Measurements from ENCODE around the gene MOGAT1.

Gene MOGAT1

GRCh38 chr2:222643134-222643533, 28.3 kb upstream of the MOGAT1 start:
- Histone ChIP-seq H3K36me3 (peaks cover 71 to 98% (median 96%) of the 10 kb centered on the region in 11 experiments), H3K27me3 (no peaks in the 10 kb centered on the region), H3K27ac (no peak overlapping the region), H3K9ac (no peak overlapping the region), H4K20me1 (peaks cover 0 to 57% (median 8%) of the 10 kb centered on the region in 11 experiments; a peak in 11 of 22 replicates), H3K4me1 (no peaks in the 10 kb centered on the region), H3K9me3 (replicated peaks in 1 of 11) (peaks cover 0 to 3% (median 0%) of the 10 kb centered on the region in 11 experiments; a peak in 1 of 22 replicates), H3K4me3 (no peak overlapping the region), H3K4me2 (no peak overlapping the region)
- no peak for TF ChIP-seq Cebpa-rat (IDR thresholded peaks at IDR 0.05)

- no peak overlapping the region for H3K9ac ChIP-seq
- no peaks in the 10 kb centered on the region for H3K27me3 ChIP-seq
- TF ChIP-seq Cebpa-rat (IDR thresholded peaks at IDR 0.05) = no peak
Observed at GRCh38 chr2:222646008-222646407, 25.4 kb upstream of the MOGAT1 start.

GRCh38 chr2:222649801-222650200, 21.7 kb upstream of the MOGAT1 start:
- Histone ChIP-seq H3K9ac (no peak overlapping the region), H3K36me3 (peaks cover 27 to 92% (median 59%) of the 10 kb centered on the region in 11 experiments), H3K4me2 (no peak overlapping the region), H4K20me1 (peaks cover 0 to 81% (median 46%) of the 10 kb centered on the region in 11 experiments; a peak in 15 of 22 replicates), H3K4me3 (no peak overlapping the region), H3K27ac (no peak overlapping the region), H3K27me3 (no peaks in the 10 kb centered on the region), H3K9me3 (replicated peaks in 1 of 11) (no peaks in the 10 kb centered on the region), H3K4me1 (peaks cover 18 to 26% (median 21%) of the 10 kb centered on the region in 10 experiments)
- TF ChIP-seq Cebpa-rat (IDR thresholded peaks at IDR 0.05) = no peak

More at GRCh38 chr2:222646008-222646407, 25.4 kb upstream of the MOGAT1 start:
- no peak overlapping the region for H3K4me2 ChIP-seq
- H3K27ac ChIP-seq = no peak overlapping the region
- no peak overlapping the region for H3K4me3 ChIP-seq
- peaks cover 52 to 98% (median 95%) of the 10 kb centered on the region in 11 experiments for H3K36me3 ChIP-seq
- no peaks in the 10 kb centered on the region for H3K4me1 ChIP-seq
- H4K20me1 ChIP-seq = peaks cover 0 to 85% (median 35%) of the 10 kb centered on the region in 11 experiments; a peak in 15 of 22 replicates
- H3K9me3 ChIP-seq (replicated peaks in 1 of 11) = no peaks in the 10 kb centered on the region

- H3K4me2 ChIP-seq = no peak overlapping the region; a peak in 1 of 22 replicates
- H3K9me3 ChIP-seq (replicated peaks in 1 of 11) = no peaks in the 10 kb centered on the region
- H3K9ac ChIP-seq = no peak overlapping the region
- peaks cover 24 to 34% (median 28%) of the 10 kb centered on the region in 10 experiments for H3K4me1 ChIP-seq
- H3K4me3 ChIP-seq = no peak overlapping the region
- TF ChIP-seq Cebpa-rat (IDR thresholded peaks at IDR 0.05) = no peak
- no peaks in the 10 kb centered on the region for H3K27me3 ChIP-seq
- H3K27ac ChIP-seq = no peak overlapping the region
- H3K36me3 ChIP-seq = peaks cover 17 to 73% (median 43%) of the 10 kb centered on the region in 11 experiments
- peaks cover 0 to 67% (median 46%) of the 10 kb centered on the region in 11 experiments; a peak in 15 of 22 replicates for H4K20me1 ChIP-seq
Observed at GRCh38 chr2:222651718-222652418, 19.6 kb upstream of the MOGAT1 start.

- H3K4me3 ChIP-seq = no peak overlapping the region
- H4K20me1 ChIP-seq = peaks cover 0 to 60% (median 41%) of the 10 kb centered on the region in 11 experiments; a peak in 15 of 22 replicates
- H3K4me2 ChIP-seq = peak overlapping the region in 9 of 11 experiments; percentile 58 to 95 (median 92); a peak in 14 of 22 replicates
- no peaks in the 10 kb centered on the region for H3K9me3 ChIP-seq (replicated peaks in 1 of 11)
- H3K9ac ChIP-seq = no peak overlapping the region
- peak overlapping the region in 1 of 11 experiments; percentile 35; a peak in 2 of 22 replicates for H3K27ac ChIP-seq
- H3K27me3 ChIP-seq = no peaks in the 10 kb centered on the region
- H3K36me3 ChIP-seq = peaks cover 11 to 65% (median 35%) of the 10 kb centered on the region in 11 experiments; a peak in 21 of 22 replicates
- peaks cover 29 to 39% (median 33%) of the 10 kb centered on the region in 10 experiments for H3K4me1 ChIP-seq
- TF ChIP-seq Cebpa-rat (IDR thresholded peaks at IDR 0.05) = no peak
Observed at GRCh38 chr2:222652491-222653255, 18.8 kb upstream of the MOGAT1 start.

- Histone ChIP-seq H3K27ac (peak overlapping the region in 2 of 11 experiments; percentile 27 to 35; a peak in 3 of 22 replicates), H3K4me2 (peak overlapping the region; percentile 58 to 95 (median 92); a peak in 21 of 22 replicates), H3K36me3 (peaks cover 5 to 59% (median 29%) of the 10 kb centered on the region in 11 experiments; a peak in 21 of 22 replicates), H3K9me3 (replicated peaks in 1 of 11) (no peaks in the 10 kb centered on the region), H3K9ac (no peak overlapping the region; a peak in 1 of 22 replicates), H3K27me3 (no peaks in the 10 kb centered on the region), H3K4me1 (peaks cover 29 to 39% (median 33%) of the 10 kb centered on the region in 10 experiments), H4K20me1 (peaks cover 0 to 54% (median 40%) of the 10 kb centered on the region in 11 experiments; a peak in 15 of 22 replicates), H3K4me3 (no peak overlapping the region)
- TF ChIP-seq Cebpa-rat (IDR thresholded peaks at IDR 0.05) = no peak
Observed at GRCh38 chr2:222653280-222653679, 18.2 kb upstream of the MOGAT1 start.

- TF ChIP-seq Cebpa-rat (IDR thresholded peaks at IDR 0.05) = no peak
Observed at GRCh38 chr2:222655787-222656525, 15.5 kb upstream of the MOGAT1 start, which contains the start of gene FARSB. Gene FARSB (minus strand): TSS chr2:222656092. CDS start chr2:222656073, 19 bp downstream.

More at GRCh38 chr2:222655787-222656525, 15.5 kb upstream of the MOGAT1 start, which contains the start of gene FARSB:
- Histone ChIP-seq H3K36me3 (peaks cover 0 to 32% (median 10%) of the 10 kb centered on the region in 11 experiments; a peak in 9 of 22 replicates), H3K4me1 (peaks cover 29 to 39% (median 33%) of the 10 kb centered on the region in 10 experiments), H3K27ac (peak within 1 kb of the TSS; percentile 93 to 100 (median 99)), H3K4me3 (peak within 1 kb of the TSS; percentile 81 to 96 (median 90)), H3K4me2 (peak within 1 kb of the TSS; percentile 82 to 95 (median 92)), H3K27me3 (no peaks in the 10 kb centered on the region), H4K20me1 (peaks cover 0 to 27% (median 16%) of the 10 kb centered on the region in 11 experiments; a peak in 12 of 22 replicates), H3K9me3 (replicated peaks in 1 of 11) (no peaks in the 10 kb centered on the region), H3K9ac (peak within 1 kb of the TSS; percentile 91 to 99 (median 98))

All from BLaER1 treated with 17β-estradiol and CSF1 and Interleukin-3, amounts not matched to agents 10 nM and 100 nM (cell line).